Activated naive CD8-positive, alpha-beta T cell (primary cell): Measurements from ENCODE around the gene APMAP.

Experiments used
- H3K27ac Mint-ChIP-seq: one replicate; pipeline ENCODE4 v1.8.0; 2021; ENCODE audit warnings: mixed read lengths
- H3K27me3 Mint-ChIP-seq: one replicate; pipeline ENCODE4 v1.8.0; 2021; ENCODE audit warnings: mixed read lengths
- H3K36me3 Mint-ChIP-seq: one replicate; pipeline ENCODE4 v1.8.0; 2021; ENCODE audit warnings: mixed read lengths
- H3K4me1 Mint-ChIP-seq: one replicate; pipeline ENCODE4 v1.8.0; 2021; ENCODE audit warnings: low read depth, mixed read lengths
- H3K4me3 Mint-ChIP-seq: one replicate; pipeline ENCODE4 v1.8.0; 2021; ENCODE audit warnings: mild to moderate bottlenecking, mixed read lengths
- H3K9me3 Mint-ChIP-seq: one replicate; pipeline ENCODE4 v1.8.0; 2021; ENCODE audit warnings: low read depth, mixed read lengths

Gene APMAP

GRCh38 chr20:24992487-24993205, at the start of gene APMAP:
Gene APMAP (minus strand): TSS chr20:24992751. CDS start chr20:24992688, 63 bp downstream.
- H3K4me1 Mint-ChIP-seq: peaks cover 60% of the 10 kb centered on the region
- H3K27ac Mint-ChIP-seq: peak within 1 kb of the TSS; percentile 95
- peaks cover 5% of the 10 kb centered on the region for H3K36me3 Mint-ChIP-seq
- no peaks in the 10 kb centered on the region for H3K9me3 Mint-ChIP-seq
- H3K27me3 Mint-ChIP-seq: no peaks in the 10 kb centered on the region
- H3K4me3 Mint-ChIP-seq: peak within 1 kb of the TSS; percentile 98

- H3K27ac Mint-ChIP-seq: peak overlapping the region; percentile 93
- no peaks in the 10 kb centered on the region for H3K9me3 Mint-ChIP-seq
- peaks cover 46% of the 10 kb centered on the region for H3K4me1 Mint-ChIP-seq
- no peaks in the 10 kb centered on the region for H3K27me3 Mint-ChIP-seq
- no peaks in the 10 kb centered on the region for H3K36me3 Mint-ChIP-seq
- H3K4me3 Mint-ChIP-seq: no peak overlapping the region
These were observed 49.4 kb upstream of the APMAP start for GRCh38 chr20:25041813-25042530.

- H3K4me3 Mint-ChIP-seq: no peak overlapping the region
- no peaks in the 10 kb centered on the region for H3K36me3 Mint-ChIP-seq
- H3K9me3 Mint-ChIP-seq: no peaks in the 10 kb centered on the region
- no peak overlapping the region for H3K27ac Mint-ChIP-seq
- peaks cover 61% of the 10 kb centered on the region for H3K4me1 Mint-ChIP-seq
- no peaks in the 10 kb centered on the region for H3K27me3 Mint-ChIP-seq
These were observed 47.9 kb upstream of the APMAP start for GRCh38 chr20:25040438-25040831.

- H3K4me3 Mint-ChIP-seq: no peak overlapping the region
- no peaks in the 10 kb centered on the region for H3K36me3 Mint-ChIP-seq
- no peaks in the 10 kb centered on the region for H3K27me3 Mint-ChIP-seq
- no peak overlapping the region for H3K27ac Mint-ChIP-seq
- peaks cover 64% of the 10 kb centered on the region for H3K4me1 Mint-ChIP-seq
- no peaks in the 10 kb centered on the region for H3K9me3 Mint-ChIP-seq
These were observed 47.3 kb upstream of the APMAP start for GRCh38 chr20:25039697-25040437.

GRCh38 chr20:25038591-25039015, 46.1 kb upstream of the APMAP start:
- H3K9me3 Mint-ChIP-seq: no peaks in the 10 kb centered on the region
- no peaks in the 10 kb centered on the region for H3K36me3 Mint-ChIP-seq
- H3K4me1 Mint-ChIP-seq: peaks cover 62% of the 10 kb centered on the region
- no peaks in the 10 kb centered on the region for H3K27me3 Mint-ChIP-seq
- H3K27ac Mint-ChIP-seq: peak overlapping the region; percentile 75
- H3K4me3 Mint-ChIP-seq: no peak overlapping the region

- no peak overlapping the region for H3K4me3 Mint-ChIP-seq
- no peaks in the 10 kb centered on the region for H3K36me3 Mint-ChIP-seq
- H3K27me3 Mint-ChIP-seq: no peaks in the 10 kb centered on the region
- peaks cover 59% of the 10 kb centered on the region for H3K4me1 Mint-ChIP-seq
- no peaks in the 10 kb centered on the region for H3K9me3 Mint-ChIP-seq
- peak overlapping the region; percentile 75 for H3K27ac Mint-ChIP-seq
These were observed 45.5 kb upstream of the APMAP start for GRCh38 chr20:25038103-25038410.

- peaks cover 54% of the 10 kb centered on the region for H3K4me1 Mint-ChIP-seq
- H3K4me3 Mint-ChIP-seq: peak overlapping the region; percentile 18
- H3K27me3 Mint-ChIP-seq: no peaks in the 10 kb centered on the region
- H3K27ac Mint-ChIP-seq: peak overlapping the region; percentile 75
- H3K36me3 Mint-ChIP-seq: no peaks in the 10 kb centered on the region
- no peaks in the 10 kb centered on the region for H3K9me3 Mint-ChIP-seq
These were observed 44.9 kb upstream of the APMAP start for GRCh38 chr20:25037288-25038102.

- Mint-ChIP-seq H3K9me3 (no peaks in the 10 kb centered on the region), H3K4me1 (peaks cover 46% of the 10 kb centered on the region), H3K27me3 (no peaks in the 10 kb centered on the region), H3K4me3 (peak overlapping the region; percentile 59), H3K36me3 (no peaks in the 10 kb centered on the region), H3K27ac (peak overlapping the region; percentile 75)
These were observed 43.9 kb upstream of the APMAP start for GRCh38 chr20:25036331-25036936.

GRCh38 chr20:25035921-25036320, 43.4 kb upstream of the APMAP start:
- peak overlapping the region; percentile 69 for H3K27ac Mint-ChIP-seq
- peaks cover 45% of the 10 kb centered on the region for H3K4me1 Mint-ChIP-seq
- H3K27me3 Mint-ChIP-seq: no peaks in the 10 kb centered on the region
- H3K36me3 Mint-ChIP-seq: no peaks in the 10 kb centered on the region
- H3K4me3 Mint-ChIP-seq: peak overlapping the region; percentile 59
- H3K9me3 Mint-ChIP-seq: no peaks in the 10 kb centered on the region

GRCh38 chr20:25033924-25034300, 41.4 kb upstream of the APMAP start:
- no peak overlapping the region for H3K4me3 Mint-ChIP-seq
- H3K27me3 Mint-ChIP-seq: no peaks in the 10 kb centered on the region
- peaks cover 44% of the 10 kb centered on the region for H3K4me1 Mint-ChIP-seq
- H3K27ac Mint-ChIP-seq: no peak overlapping the region
- no peaks in the 10 kb centered on the region for H3K9me3 Mint-ChIP-seq
- H3K36me3 Mint-ChIP-seq: peaks cover 5% of the 10 kb centered on the region

GRCh38 chr20:25033265-25033923, 40.8 kb upstream of the APMAP start:
- H3K9me3 Mint-ChIP-seq: no peaks in the 10 kb centered on the region
- H3K4me3 Mint-ChIP-seq: no peak overlapping the region
- peak overlapping the region; percentile 22 for H3K27ac Mint-ChIP-seq
- H3K36me3 Mint-ChIP-seq: peaks cover 5% of the 10 kb centered on the region
- H3K4me1 Mint-ChIP-seq: peaks cover 43% of the 10 kb centered on the region
- no peaks in the 10 kb centered on the region for H3K27me3 Mint-ChIP-seq

GRCh38 chr20:25032478-25033264, 40.1 kb upstream of the APMAP start:
- H3K9me3 Mint-ChIP-seq: no peaks in the 10 kb centered on the region
- no peak overlapping the region for H3K4me3 Mint-ChIP-seq
- peaks cover 36% of the 10 kb centered on the region for H3K4me1 Mint-ChIP-seq
- no peaks in the 10 kb centered on the region for H3K27me3 Mint-ChIP-seq
- peaks cover 5% of the 10 kb centered on the region for H3K36me3 Mint-ChIP-seq
- no peak overlapping the region for H3K27ac Mint-ChIP-seq

- Mint-ChIP-seq H3K27ac (no peak overlapping the region), H3K27me3 (no peaks in the 10 kb centered on the region), H3K4me1 (peaks cover 36% of the 10 kb centered on the region), H3K36me3 (peaks cover 9% of the 10 kb centered on the region), H3K9me3 (no peaks in the 10 kb centered on the region), H3K4me3 (no peak overlapping the region)
These were observed 39.5 kb upstream of the APMAP start for GRCh38 chr20:25032065-25032477.
